OCI-LY1 (cell line): ENCODE measurements around the gene RERE.

Experiments
- CTCF ChIP-seq: fragments of 200-600 bp; sonication (generic), shearing (Covaris generic); IDR thresholded peaks from 2 replicates; pipeline ENCODE4 v1.5.1; 2017; ENCODE audit warnings: mild to moderate bottlenecking, antibody characterized with exemption, low read length, moderate library complexity, mixed read lengths
- EZH2 ChIP-seq: fragments of 200-600 bp; sonication (generic), shearing (Covaris generic); IDR thresholded peaks from 2 replicates; pipeline ENCODE4 v1.8.0; 2017; ENCODE audit warnings: borderline replicate concordance, mixed run types, mild to moderate bottlenecking, antibody characterized with exemption, low read length, moderate library complexity, mixed read lengths

- TF ChIP-seq CTCF: no peak
- no peak for TF ChIP-seq EZH2
Observed at GRCh38 chr1:8720347-8720746, 97.1 kb downstream of the RERE start.
